ENCODE data around the gene COX17.

Gene COX17

GRCh38 chr3:119652306-119653033, 24.7 kb downstream of the COX17 start:
- ChIA-PET POLR2A (no interaction called here), CTCF (no interaction called here)
- TF ChIP-seq SP1 (IDR thresholded peaks at IDR 0.05) = no peak
- TF ChIP-seq ELF4 (IDR thresholded peaks at IDR 0.05) = no peak
- TF ChIP-seq LEF1 (IDR thresholded peaks at IDR 0.05; ENCODE audit: borderline replicate concordance) = no peak
- no peak for TF ChIP-seq FOXA1 (IDR thresholded peaks at IDR 0.05)
- TF ChIP-seq ZNF384 (IDR thresholded peaks at IDR 0.05) = no peak
- no peak for TF ChIP-seq FOXK2 (IDR thresholded peaks at IDR 0.05)
- TF ChIP-seq CTBP1 (IDR thresholded peaks at IDR 0.05; ENCODE audit: borderline replicate concordance) = no peak
- no peak for TF ChIP-seq HDGF (IDR thresholded peaks at IDR 0.05; ENCODE audit: borderline replicate concordance)
- TF ChIP-seq NFRKB (IDR thresholded peaks at IDR 0.05) = no peak
- TF ChIP-seq BHLHE40 (IDR thresholded peaks at IDR 0.05; ENCODE audit: borderline replicate concordance) = no peak
- TF ChIP-seq ARNT (IDR thresholded peaks at IDR 0.05) = no peak
- no peak for TF ChIP-seq FOXM1 (IDR thresholded peaks at IDR 0.05; ENCODE audit: borderline replicate concordance)
- TF ChIP-seq L3MBTL2 (conservative IDR thresholded peaks at IDR 0.05) = no peak
- no peak for DNase-seq (ENCODE audit: extremely low spot score)

DNA sequence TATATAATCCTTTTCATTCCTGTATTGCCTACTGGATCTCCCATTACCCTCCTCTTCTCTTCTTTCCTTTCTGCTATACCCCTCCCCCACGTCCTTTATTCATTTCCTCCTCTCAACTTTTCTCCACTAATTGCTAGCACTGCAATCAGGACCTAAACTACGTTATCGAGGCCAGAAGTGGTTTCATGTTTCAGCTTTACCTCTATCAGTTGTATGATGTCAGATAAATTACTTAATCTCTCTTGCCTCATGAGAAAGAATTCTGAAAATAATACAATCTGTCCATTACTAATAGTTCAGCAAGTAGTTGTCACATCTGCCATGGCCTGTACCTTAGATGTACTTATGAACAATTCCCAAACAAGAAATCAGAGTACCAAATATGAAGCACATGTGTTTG, 27.4 kb downstream of the COX17 start:
- CTCF ChIA-PET = no interaction called here
- POLR2A ChIA-PET = interaction anchor here (1.2 kb wide), 1 partner anchor 27 kb away, joined by 4 read pairs; the partner anchor contains the start of gene COX17
- TF ChIP-seq ZNF384 (IDR thresholded peaks at IDR 0.05) (no peak), FOXK2 (IDR thresholded peaks at IDR 0.05) (no peak), CTBP1 (IDR thresholded peaks at IDR 0.05; ENCODE audit: borderline replicate concordance) (no peak), FOXA1 (IDR thresholded peaks at IDR 0.05) (no peak), SP1 (IDR thresholded peaks at IDR 0.05) (no peak), ELF4 (IDR thresholded peaks at IDR 0.05) (no peak)
- TF ChIP-seq, protein P1, sequence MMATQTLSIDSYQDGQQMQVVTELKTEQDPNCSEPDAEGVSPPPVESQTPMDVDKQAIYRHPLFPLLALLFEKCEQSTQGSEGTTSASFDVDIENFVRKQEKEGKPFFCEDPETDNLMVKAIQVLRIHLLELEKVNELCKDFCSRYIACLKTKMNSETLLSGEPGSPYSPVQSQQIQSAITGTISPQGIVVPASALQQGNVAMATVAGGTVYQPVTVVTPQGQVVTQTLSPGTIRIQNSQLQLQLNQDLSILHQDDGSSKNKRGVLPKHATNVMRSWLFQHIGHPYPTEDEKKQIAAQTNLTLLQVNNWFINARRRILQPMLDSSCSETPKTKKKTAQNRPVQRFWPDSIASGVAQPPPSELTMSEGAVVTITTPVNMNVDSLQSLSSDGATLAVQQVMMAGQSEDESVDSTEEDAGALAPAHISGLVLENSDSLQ (IDR thresholded peaks at IDR 0.05) = no peak
- no peak for DNase-seq (ENCODE audit: extremely low spot score)

GRCh38 chr3:119647843-119648575, 29.2 kb downstream of the COX17 start:
- no peak for TF ChIP-seq BHLHE40 (IDR thresholded peaks at IDR 0.05; ENCODE audit: borderline replicate concordance)
- TF ChIP-seq HDGF (IDR thresholded peaks at IDR 0.05; ENCODE audit: borderline replicate concordance) = no peak
- TF ChIP-seq ZNF384 (IDR thresholded peaks at IDR 0.05) = no peak
- no peak for TF ChIP-seq ELF4 (IDR thresholded peaks at IDR 0.05)
- CTCF ChIA-PET = no interaction called here
- POLR2A ChIA-PET = interaction anchor here (1.2 kb wide), 1 partner anchor 29 kb away, joined by 4 read pairs; the partner anchor contains the start of gene COX17
- DNase-seq (ENCODE audit: extremely low spot score) = no peak

DNA sequence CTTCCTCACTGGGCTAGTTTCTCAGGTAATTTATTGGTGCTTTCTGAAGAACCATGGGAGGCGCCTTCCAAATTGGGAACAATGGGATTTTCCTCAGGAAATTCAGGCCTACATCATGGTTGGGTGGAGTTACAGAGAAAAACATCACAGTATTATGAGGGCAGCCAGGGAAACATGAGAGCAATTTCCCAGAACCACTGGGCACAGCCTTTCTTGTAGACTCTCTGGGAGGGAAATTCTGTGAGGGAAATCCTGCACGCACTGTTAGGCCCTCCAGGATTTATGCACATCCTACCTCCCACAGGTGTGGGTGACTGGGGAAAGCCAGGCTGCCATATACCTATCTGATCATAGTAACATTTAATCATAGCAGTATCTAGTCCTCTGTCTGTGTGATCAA, 30.0 kb downstream of the COX17 start:
- ChIA-PET CTCF (no interaction called here), POLR2A (no interaction called here)
- TF ChIP-seq SUZ12 (IDR thresholded peaks at IDR 0.05) (no peak), LEF1 (IDR thresholded peaks at IDR 0.05; ENCODE audit: borderline replicate concordance) (no peak), L3MBTL2 (conservative IDR thresholded peaks at IDR 0.05) (no peak), BHLHE40 (IDR thresholded peaks at IDR 0.05; ENCODE audit: borderline replicate concordance) (no peak), CTBP1 (IDR thresholded peaks at IDR 0.05; ENCODE audit: borderline replicate concordance) (no peak)
- no peak for DNase-seq (ENCODE audit: extremely low spot score)

DNA sequence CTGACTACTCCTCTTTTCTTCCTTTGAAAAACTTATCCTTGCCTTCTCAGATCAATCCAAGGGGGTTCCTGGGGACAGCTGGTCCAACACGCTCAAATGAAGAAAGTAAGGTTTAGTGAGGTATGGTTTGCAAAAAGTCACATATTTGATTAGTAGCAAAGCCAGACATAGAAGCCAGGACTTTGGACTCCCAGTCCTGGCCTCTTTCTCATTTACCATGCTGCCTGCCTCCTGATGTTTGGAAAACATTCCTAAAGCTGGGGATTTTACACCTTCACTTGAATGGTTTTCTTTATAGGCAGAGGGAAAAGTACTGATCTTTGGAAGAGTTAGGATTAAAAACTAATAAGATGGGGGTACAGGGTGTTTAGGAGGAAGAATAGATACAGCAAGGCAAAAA, 31.4 kb downstream of the COX17 start:
- DNase-seq (ENCODE audit: extremely low spot score) = no peak
- no peak for TF ChIP-seq BHLHE40 (IDR thresholded peaks at IDR 0.05; ENCODE audit: borderline replicate concordance)
- TF ChIP-seq FOXM1 (IDR thresholded peaks at IDR 0.05; ENCODE audit: borderline replicate concordance) = no peak
- TF ChIP-seq FOXK2 (IDR thresholded peaks at IDR 0.05) = no peak
- TF ChIP-seq SP1 (IDR thresholded peaks at IDR 0.05) = no peak
- no peak for TF ChIP-seq ZNF384 (IDR thresholded peaks at IDR 0.05)
- no peak for TF ChIP-seq SUZ12 (IDR thresholded peaks at IDR 0.05)
- TF ChIP-seq NFRKB (IDR thresholded peaks at IDR 0.05) = no peak
- no peak for TF ChIP-seq TARDBP (IDR thresholded peaks at IDR 0.05)
- no peak for TF ChIP-seq FOXA1 (IDR thresholded peaks at IDR 0.05)
- no peak for TF ChIP-seq ELF4 (IDR thresholded peaks at IDR 0.05)
- TF ChIP-seq HDGF (IDR thresholded peaks at IDR 0.05; ENCODE audit: borderline replicate concordance) = no peak
- no peak for TF ChIP-seq ARNT (IDR thresholded peaks at IDR 0.05)
- no peak for TF ChIP-seq L3MBTL2 (conservative IDR thresholded peaks at IDR 0.05)
- no peak for TF ChIP-seq LEF1 (IDR thresholded peaks at IDR 0.05; ENCODE audit: borderline replicate concordance)
- no peak for TF ChIP-seq CTBP1 (IDR thresholded peaks at IDR 0.05; ENCODE audit: borderline replicate concordance)
- TF ChIP-seq, protein P1 (IDR thresholded peaks at IDR 0.05) = no peak
- ChIA-PET POLR2A (interaction anchor here (0.7 kb wide), 1 partner anchor 957 kb away, joined by 4 read pairs; no protein-coding TSS in a partner anchor), CTCF (no interaction called here)

DNA sequence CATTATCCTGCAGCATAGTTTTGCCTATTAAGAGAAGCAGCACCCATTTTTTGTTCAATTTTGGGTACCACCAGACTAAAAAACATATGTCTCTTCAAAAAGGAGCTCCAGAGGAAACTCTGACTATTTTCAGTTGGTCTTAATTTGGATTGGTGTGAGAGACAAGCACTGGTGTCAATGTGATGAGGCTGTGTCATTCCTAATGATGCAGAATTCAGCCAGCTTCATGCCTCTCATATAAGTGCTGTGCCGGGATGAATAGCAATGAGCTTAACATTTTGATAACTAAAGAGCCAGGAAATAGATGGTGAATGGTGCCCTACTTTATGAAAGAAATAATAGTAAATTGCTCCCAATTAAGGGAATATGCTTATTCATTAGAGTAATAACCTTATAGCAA, 32.7 kb downstream of the COX17 start:
- ChIA-PET CTCF (no interaction called here), POLR2A (interaction anchor here (1.7 kb wide), 1 partner anchor 181 kb away, joined by 6 read pairs; the partner anchor contains the start of gene TMEM39A)
- TF ChIP-seq, protein P1 (IDR thresholded peaks at IDR 0.05) = no peak
- TF ChIP-seq HDGF (IDR thresholded peaks at IDR 0.05; ENCODE audit: borderline replicate concordance) (no peak), FOXK2 (IDR thresholded peaks at IDR 0.05) (no peak), TARDBP (IDR thresholded peaks at IDR 0.05) (no peak), FOXA1 (IDR thresholded peaks at IDR 0.05) (no peak), L3MBTL2 (conservative IDR thresholded peaks at IDR 0.05) (no peak), ARNT (IDR thresholded peaks at IDR 0.05) (no peak), LEF1 (IDR thresholded peaks at IDR 0.05; ENCODE audit: borderline replicate concordance) (no peak), ELF4 (IDR thresholded peaks at IDR 0.05) (no peak)
- no peak for DNase-seq (ENCODE audit: extremely low spot score)

All from HEK293T (cell line).